Measurements from ENCODE around the gene ARHGAP24. TPM values are rescaled to one million over a fixed set of nuclear protein-coding genes. Genes with fewer than 3 reads are reported as not detected.
A peak's percentile ranks its signal among the peaks of the same experiment; 100 is the strongest.

The ARHGAP24 gene
- total RNA-seq, 1 donor from 2014 or later, result 11.1 TPM

GRCh38 chr4:85475631-85476233 lies 782 bp downstream of the ARHGAP24 start:
- FAIRE-seq (no peak), DNase-seq (ENCODE audit: low read depth) (no peak)
- no peak for TF ChIP-seq CTCF (IDR thresholded peaks at IDR 0.05; ENCODE audit: insufficient read depth, low read length, severe bottlenecking)
- Histone ChIP-seq H3K36me3 (ENCODE audit: control insufficient read depth, insufficient read depth, low read length) (no peaks in the 10 kb centered on the region), H3K27me3 (ENCODE audit: control insufficient read depth, insufficient read depth, low read length) (no peaks in the 10 kb centered on the region), H3K4me3 (ENCODE audit: low read depth, low read length) (peak overlapping the region; percentile 77)

- H3K36me3 ChIP-seq (ENCODE audit: control insufficient read depth, insufficient read depth, low read length), result no peaks in the 10 kb centered on the region
- no peak for DNase-seq (ENCODE audit: low read depth)
- no peaks in the 10 kb centered on the region for H3K27me3 ChIP-seq (ENCODE audit: control insufficient read depth, insufficient read depth, low read length)
- TF ChIP-seq CTCF (IDR thresholded peaks at IDR 0.05; ENCODE audit: insufficient read depth, low read length, severe bottlenecking), result no peak
- H3K4me3 ChIP-seq (ENCODE audit: low read depth, low read length), result peak overlapping the region; percentile 77
- FAIRE-seq, result no peak
These were observed 1.4 kb downstream of the ARHGAP24 start for GRCh38 chr4:85476381-85476780.

GRCh38 chr4:85477534-85477933 lies 2.6 kb downstream of the ARHGAP24 start:
- Histone ChIP-seq H3K36me3 (ENCODE audit: control insufficient read depth, insufficient read depth, low read length) (no peaks in the 10 kb centered on the region), H3K4me3 (ENCODE audit: low read depth, low read length) (no peak overlapping the region), H3K27me3 (ENCODE audit: control insufficient read depth, insufficient read depth, low read length) (no peaks in the 10 kb centered on the region)
- TF ChIP-seq CTCF (IDR thresholded peaks at IDR 0.05; ENCODE audit: insufficient read depth, low read length, severe bottlenecking), result no peak
- no peak for DNase-seq (ENCODE audit: low read depth)
- no peak for FAIRE-seq

- no peak for DNase-seq (ENCODE audit: low read depth)
- no peak for FAIRE-seq
- no peaks in the 10 kb centered on the region for H3K27me3 ChIP-seq (ENCODE audit: control insufficient read depth, insufficient read depth, low read length)
- no peak for TF ChIP-seq CTCF (IDR thresholded peaks at IDR 0.05; ENCODE audit: insufficient read depth, low read length, severe bottlenecking)
- H3K4me3 ChIP-seq (ENCODE audit: low read depth, low read length), result no peak overlapping the region
- no peaks in the 10 kb centered on the region for H3K36me3 ChIP-seq (ENCODE audit: control insufficient read depth, insufficient read depth, low read length)
These were observed 3.6 kb downstream of the ARHGAP24 start for GRCh38 chr4:85478576-85478975.

GRCh38 chr4:85482010-85482738 lies 7.2 kb downstream of the ARHGAP24 start:
- no peak for FAIRE-seq
- Histone ChIP-seq H3K27me3 (ENCODE audit: control insufficient read depth, insufficient read depth, low read length) (no peaks in the 10 kb centered on the region), H3K36me3 (ENCODE audit: control insufficient read depth, insufficient read depth, low read length) (no peaks in the 10 kb centered on the region), H3K4me3 (ENCODE audit: low read depth, low read length) (no peak overlapping the region)
- no peak for DNase-seq (ENCODE audit: low read depth)
- no peak for TF ChIP-seq CTCF (IDR thresholded peaks at IDR 0.05; ENCODE audit: insufficient read depth, low read length, severe bottlenecking)

Measured in bronchial epithelial cell (primary cell).